Thoracic aorta (tissue), 2 donors: ENCODE data around the gene DTD1. TPM values are rescaled to one million over a fixed set of nuclear protein-coding genes. Genes with fewer than 3 reads are reported as not detected.

ENCODE experiments used
- ATAC-seq: fragments of 150-250 bp; one replicate; pipeline ENCODE4 v1.8.0; 2017; ENCODE audit warnings: low read depth; ENCODE audit not compliant: insufficient number of reproducible peaks, low FRiP score
- DNase-seq: peaks from one replicate; pipeline ENCODE4 v3.0.0-alpha.2; 2020; ENCODE audit warnings: low spot score
- H3K27ac ChIP-seq, 2 donors: fragments of 200-600 bp; sonication (generic); 1 replicate in 1 of 2; 2 replicates in 1 of 2; pipeline ENCODE4 v1.5.1; 2016; ENCODE audit warnings: mild to moderate bottlenecking in 2 of 2, moderate library complexity in 2 of 2
- H3K27me3 ChIP-seq: fragments of 200-600 bp; sonication (generic); replicated peaks from 2 replicates; pipeline ENCODE4 v1.6.0; 2016; ENCODE audit warnings: mild to moderate bottlenecking; ENCODE audit not compliant: insufficient read depth
- H3K36me3 ChIP-seq: fragments of 200-600 bp; sonication (generic); one replicate; pipeline ENCODE4 v1.5.1; 2016
- H3K4me1 ChIP-seq, 2 donors: fragments of 200-600 bp; sonication (generic); 1 replicate in 1 of 2; 2 replicates in 1 of 2; pipeline versions ENCODE4 v1.5.1 to v1.6.0; 2016; ENCODE audit warnings: low read depth in 2 of 2, mild to moderate bottlenecking in 1 of 2; ENCODE audit not compliant: control insufficient read depth in 1 of 2
- H3K4me3 ChIP-seq: fragments of 200-600 bp; sonication (generic); 2 replicates; pipeline ENCODE4 v1.5.1; 2016; ENCODE audit warnings: mild to moderate bottlenecking
- H3K9me3 ChIP-seq: fragments of 200-600 bp; sonication (generic); 2 replicates; pipeline ENCODE4 v1.5.1; 2016
- CTCF ChIP-seq: fragments of 200-600 bp; sonication (generic); IDR thresholded peaks from one replicate; pipeline ENCODE4 v1.5.1; 2019; ENCODE audit warnings: antibody characterized with exemption
- total RNA-seq, 2 donors: library from RNA; depleted of rRNA; stranded (reverse); fragments of >200 nt; gene quantifications; one replicate each; pipeline versions ENCODE4 v1.1.0 to v1.2.3, GENCODE V29; 2016

The DTD1 gene
- total RNA-seq, 2 donors from 2014 or later, result 29.6 to 36.9 TPM

- ATAC-seq (no peak), DNase-seq (no peak)
- Histone ChIP-seq H3K27ac (no peak overlapping the region), H3K36me3 (no peaks in the 10 kb centered on the region), H3K4me1 (peaks cover 0 to 3% of the 10 kb centered on the region in 2 donors), H3K27me3 (no peaks in the 10 kb centered on the region), H3K4me3 (no peak overlapping the region), H3K9me3 (no peaks in the 10 kb centered on the region)
- TF ChIP-seq CTCF, result no peak
Observed at GRCh38 chr20:18724788-18725464, 137.1 kb downstream of the DTD1 start.

- no peak overlapping the region for H3K27ac ChIP-seq
- no peaks in the 10 kb centered on the region for H3K27me3 ChIP-seq
- no peaks in the 10 kb centered on the region for H3K9me3 ChIP-seq
- ATAC-seq (no peak), DNase-seq (no peak)
- TF ChIP-seq CTCF, result no peak
- no peaks in the 10 kb centered on the region for H3K36me3 ChIP-seq
- no peak overlapping the region for H3K4me3 ChIP-seq
- H3K4me1 ChIP-seq, result peaks cover 0 to 2% of the 10 kb centered on the region in 2 donors
Observed at GRCh38 chr20:18727032-18727508, 139.2 kb downstream of the DTD1 start.

- TF ChIP-seq CTCF, result no peak
- Histone ChIP-seq H3K27me3 (no peaks in the 10 kb centered on the region), H3K9me3 (no peaks in the 10 kb centered on the region), H3K36me3 (no peaks in the 10 kb centered on the region), H3K27ac (no peak overlapping the region), H3K4me1 (no peaks in the 10 kb centered on the region), H3K4me3 (no peak overlapping the region)
- ATAC-seq (no peak), DNase-seq (no peak)
Observed at GRCh38 chr20:18728165-18728869, 140.5 kb downstream of the DTD1 start.

- TF ChIP-seq CTCF, result no peak
- DNase-seq (no peak), ATAC-seq (no peak)
- no peaks in the 10 kb centered on the region for H3K9me3 ChIP-seq
- H3K27me3 ChIP-seq, result no peaks in the 10 kb centered on the region
- H3K36me3 ChIP-seq, result no peaks in the 10 kb centered on the region
- no peaks in the 10 kb centered on the region for H3K4me1 ChIP-seq
- no peak overlapping the region for H3K4me3 ChIP-seq
- H3K27ac ChIP-seq, result no peak overlapping the region
Observed at GRCh38 chr20:18728870-18729224, 141.0 kb downstream of the DTD1 start.

DNA sequence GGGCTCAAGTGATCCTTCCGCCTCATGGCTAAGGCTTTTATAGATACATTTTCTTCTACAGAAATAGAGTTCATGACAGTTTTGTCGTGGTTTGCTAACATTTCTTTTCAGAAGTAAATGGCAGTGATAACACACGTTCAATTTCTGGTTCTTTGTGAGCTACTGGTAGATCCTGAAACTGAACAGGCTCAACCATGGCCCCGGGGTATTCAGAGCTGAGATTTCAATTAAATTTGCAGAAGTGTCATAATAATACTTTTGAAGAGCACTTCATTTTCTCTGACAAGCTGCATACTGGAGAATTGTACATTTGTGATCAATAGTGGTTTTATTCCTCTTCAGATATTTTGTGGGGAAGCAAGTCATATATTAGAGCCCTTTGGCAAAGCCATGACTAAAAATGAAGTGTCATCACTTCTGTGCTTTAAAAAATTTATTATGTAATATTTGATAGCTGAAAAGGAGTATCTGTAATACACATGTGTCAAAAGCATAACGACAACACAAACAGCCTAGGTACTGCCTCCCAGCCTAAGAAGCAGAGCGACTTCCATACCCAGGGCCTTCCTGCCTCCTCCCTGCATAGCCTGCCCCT, 141.5 kb downstream of the DTD1 start:
- H3K27me3 ChIP-seq, result no peaks in the 10 kb centered on the region
- no peaks in the 10 kb centered on the region for H3K9me3 ChIP-seq
- ATAC-seq, result no peak
- no peak overlapping the region for H3K27ac ChIP-seq
- no peak for TF ChIP-seq CTCF
- no peak overlapping the region for H3K4me3 ChIP-seq
- no peaks in the 10 kb centered on the region for H3K36me3 ChIP-seq
- H3K4me1 ChIP-seq, result no peaks in the 10 kb centered on the region
- no peak for DNase-seq
